ENCODE results near the gene ALDH4A1.

GRCh38 chr1:18928985-18929384, 26.6 kb upstream of the ALDH4A1 start:
- TF ChIP-seq, protein P1, sequence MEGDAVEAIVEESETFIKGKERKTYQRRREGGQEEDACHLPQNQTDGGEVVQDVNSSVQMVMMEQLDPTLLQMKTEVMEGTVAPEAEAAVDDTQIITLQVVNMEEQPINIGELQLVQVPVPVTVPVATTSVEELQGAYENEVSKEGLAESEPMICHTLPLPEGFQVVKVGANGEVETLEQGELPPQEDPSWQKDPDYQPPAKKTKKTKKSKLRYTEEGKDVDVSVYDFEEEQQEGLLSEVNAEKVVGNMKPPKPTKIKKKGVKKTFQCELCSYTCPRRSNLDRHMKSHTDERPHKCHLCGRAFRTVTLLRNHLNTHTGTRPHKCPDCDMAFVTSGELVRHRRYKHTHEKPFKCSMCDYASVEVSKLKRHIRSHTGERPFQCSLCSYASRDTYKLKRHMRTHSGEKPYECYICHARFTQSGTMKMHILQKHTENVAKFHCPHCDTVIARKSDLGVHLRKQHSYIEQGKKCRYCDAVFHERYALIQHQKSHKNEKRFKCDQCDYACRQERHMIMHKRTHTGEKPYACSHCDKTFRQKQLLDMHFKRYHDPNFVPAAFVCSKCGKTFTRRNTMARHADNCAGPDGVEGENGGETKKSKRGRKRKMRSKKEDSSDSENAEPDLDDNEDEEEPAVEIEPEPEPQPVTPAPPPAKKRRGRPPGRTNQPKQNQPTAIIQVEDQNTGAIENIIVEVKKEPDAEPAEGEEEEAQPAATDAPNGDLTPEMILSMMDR (IDR thresholded peaks at IDR 0.05), result no peak
- no peak for TF ChIP-seq POLR2A (IDR thresholded peaks at IDR 0.05; ENCODE audit: low read depth)

All from esophagus muscularis mucosa (tissue), 3 donors.